Keratinocyte (primary cell): ENCODE measurements around the gene THUMPD1. TPM values are rescaled to one million over a fixed set of nuclear protein-coding genes. Genes with fewer than 3 reads are reported as not detected.
"Not testable (repeated sequence)": the region's sequence is repeated elsewhere in the genome, so short reads cannot be mapped to it uniquely, and the experiment has no call there.

Experiments
- DNase-seq: peaks from one replicate; pipeline ENCODE4 v3.0.0-alpha.2; 2011; ENCODE audit warnings: low read depth, missing footprints, low spot score
- FAIRE-seq: peaks from 2 replicates; lab custom pipeline; 2011; peaks lifted over from hg19 to GRCh38; lab: Jason Lieb, UNC
- H2AFZ ChIP-seq: 2 replicates; pipeline ENCODE4 v1.6.0; 2012; ENCODE audit warnings: low read length, control low read depth, inconsistent platforms; ENCODE audit not compliant: control insufficient read depth
- H3K27ac ChIP-seq: 2 replicates; pipeline ENCODE4 v1.5.1; 2011; ENCODE audit warnings: low read length; ENCODE audit not compliant: control insufficient read depth, insufficient read depth
- H3K27me3 ChIP-seq: 3 replicates; pipeline ENCODE4 v1.6.0; 2011; ENCODE audit warnings: low read length; ENCODE audit not compliant: control insufficient read depth, insufficient read depth; ENCODE audit errors: extremely low read depth
- H3K36me3 ChIP-seq, 2 experiments: 2 replicates in 1 of 2; 3 replicates in 1 of 2; pipeline ENCODE4 v1.5.1; 2011; ENCODE audit warnings: low read length in 2 of 2, mild to moderate bottlenecking in 1 of 2; ENCODE audit not compliant: control insufficient read depth in 2 of 2, insufficient read depth in 2 of 2; ENCODE audit errors: extremely low read depth in 1 of 2
- H3K4me1 ChIP-seq: 3 replicates; pipeline ENCODE4 v1.5.1; 2011; ENCODE audit warnings: low read length; ENCODE audit not compliant: control insufficient read depth, insufficient read depth; ENCODE audit errors: extremely low read depth
- H3K4me2 ChIP-seq: 3 replicates; pipeline ENCODE4 v1.6.0; 2011; ENCODE audit warnings: low read depth, low read length; ENCODE audit not compliant: control insufficient read depth, insufficient read depth; ENCODE audit errors: extremely low read depth
- H3K4me3 ChIP-seq, 3 experiments: fragments of 200-600 bp in 1 of 3; sonication (generic) in 1 of 3; 2 replicates in 2 of 3; 3 replicates in 1 of 3; pipeline ENCODE4 v1.5.1; 2011 to 2016; ENCODE audit warnings: low read length in 3 of 3, mild to moderate bottlenecking in 3 of 3, control low read depth in 2 of 3, inconsistent platforms in 1 of 3, low read depth in 1 of 3, mixed read lengths in 1 of 3, mixed run types in 1 of 3, moderate library complexity in 1 of 3; ENCODE audit not compliant: control insufficient read depth in 2 of 3, insufficient read depth in 2 of 3; ENCODE audit errors: extremely low read depth in 1 of 3
- H3K79me2 ChIP-seq: 2 replicates; pipeline ENCODE4 v1.6.0; 2012; ENCODE audit warnings: low read length; ENCODE audit not compliant: control insufficient read depth, insufficient read depth
- H3K9ac ChIP-seq: 3 replicates; pipeline ENCODE4 v1.6.0; 2011; ENCODE audit warnings: low read length; ENCODE audit not compliant: control insufficient read depth, insufficient read depth; ENCODE audit errors: extremely low read depth
- H3K9me1 ChIP-seq: 3 replicates; pipeline ENCODE4 v1.6.0; 2011; ENCODE audit warnings: low read length; ENCODE audit not compliant: control insufficient read depth, insufficient read depth; ENCODE audit errors: extremely low read depth
- H3K9me3 ChIP-seq: 2 replicates; pipeline ENCODE4 v1.5.1; 2012; ENCODE audit warnings: low read depth, low read length; ENCODE audit not compliant: control insufficient read depth
- H4K20me1 ChIP-seq: 3 replicates; pipeline ENCODE4 v1.6.0; 2011; ENCODE audit warnings: low read length; ENCODE audit not compliant: control insufficient read depth, insufficient read depth; ENCODE audit errors: extremely low read depth
- CTCF ChIP-seq, 3 experiments: IDR thresholded peaks in 1 of 3; conservative IDR thresholded peaks in 1 of 3; optimal IDR thresholded peaks in 1 of 3; 2 replicates in 2 of 3; 3 replicates in 1 of 3; pipeline versions ENCODE3 to v1.5.1; 2011; ENCODE audit warnings: low read length in 3 of 3, mild to moderate bottlenecking in 3 of 3, moderate library complexity in 2 of 3, control low read depth in 1 of 3, inconsistent platforms in 1 of 3; ENCODE audit not compliant: insufficient read depth in 2 of 3; ENCODE audit errors: extremely low read depth in 1 of 3
- EZH2 ChIP-seq: IDR thresholded peaks from one replicate; pipeline ENCODE4 v1.6.1; 2012; ENCODE audit warnings: inconsistent platforms, mild to moderate bottlenecking, low read length, moderate library complexity
- dilution Hi-C: fragments of 300-500 bp; cut with MboI; formaldehyde crosslinking; loops from one replicate; pipeline ENCODE4 v1.7.0; 2020; ENCODE audit warnings: low sequenced_read_pairs; ENCODE audit not compliant: extremely low pct_ligation_motif_present
- polyA plus RNA-seq, 5 experiments: library from polyadenylated mRNA; depleted of rRNA in 3 of 5; stranded (reverse) in 3 of 5; stranded (forward) in 1 of 5; unstranded in 1 of 5; fragments of >200 nt; gene quantifications; 1 replicate in 1 of 5; 2 replicates in 3 of 5; 3 replicates in 1 of 5; pipeline versions ENCODE4 v1.2.1 to v1.2.3, GENCODE V29; 2011 to 2012; ENCODE audit warnings: missing spikeins in 2 of 5, low read depth in 1 of 5, low replicate concordance in 1 of 5

The THUMPD1 gene
- polyA plus RNA-seq, 1 donor (not counting 4 experiments of a cell fraction or from before 2014, with no cell fraction given): 25.9 TPM

- Histone ChIP-seq H3K9me3 (no peaks in the 10 kb centered on the region), H3K27ac (no peak overlapping the region), H2AFZ (no peak overlapping the region), H3K9me1 (no peaks in the 10 kb centered on the region), H3K4me3 (no peak overlapping the region), H3K79me2 (no peaks in the 10 kb centered on the region), H4K20me1 (no peaks in the 10 kb centered on the region), H3K27me3 (no peaks in the 10 kb centered on the region), H3K4me2 (no peak overlapping the region), H3K4me1 (peaks cover 5% of the 10 kb centered on the region), H3K36me3 (no peaks in the 10 kb centered on the region), H3K9ac (no peak overlapping the region)
- dilution Hi-C loops: no loop called here
- TF ChIP-seq EZH2 (no peak), CTCF (optimal IDR thresholded peaks at IDR 0.05 in 1 of 3, IDR thresholded peaks at IDR 0.05 in 1 of 3, conservative IDR thresholded peaks at IDR 0.05 in 1 of 3; ENCODE audit: extremely low read depth in 1 of 3, insufficient read depth in 2 of 3, low read length in 3 of 3) (no peak)
- DNase-seq (no peak), FAIRE-seq (no peak)
These were observed 19.6 kb upstream of the THUMPD1 start for GRCh38 chr16:20761175-20761574.

GRCh38 chr16:20760346-20760745 is 18.7 kb upstream of the THUMPD1 start:
- no peaks in the 10 kb centered on the region for H3K9me3 ChIP-seq
- H3K9me1 ChIP-seq: no peaks in the 10 kb centered on the region
- no peak overlapping the region for H2AFZ ChIP-seq
- H3K27ac ChIP-seq: no peak overlapping the region
- no peaks in the 10 kb centered on the region for H4K20me1 ChIP-seq
- H3K27me3 ChIP-seq: no peaks in the 10 kb centered on the region
- no peak overlapping the region for H3K4me3 ChIP-seq
- no peak overlapping the region for H3K9ac ChIP-seq
- H3K4me2 ChIP-seq: no peak overlapping the region
- no peak for TF ChIP-seq EZH2
- TF ChIP-seq CTCF (optimal IDR thresholded peaks at IDR 0.05 in 1 of 3, IDR thresholded peaks at IDR 0.05 in 1 of 3, conservative IDR thresholded peaks at IDR 0.05 in 1 of 3; ENCODE audit: extremely low read depth in 1 of 3, insufficient read depth in 2 of 3, low read length in 3 of 3): no peak
- H3K4me1 ChIP-seq: peaks cover 5% of the 10 kb centered on the region
- dilution Hi-C loops: no loop called here
- no peaks in the 10 kb centered on the region for H3K79me2 ChIP-seq
- FAIRE-seq (no peak), DNase-seq (no peak)
- H3K36me3 ChIP-seq: no peaks in the 10 kb centered on the region

- dilution Hi-C loops, H3K9me3 ChIP-seq, H3K4me3 ChIP-seq, H4K20me1 ChIP-seq, H3K27ac ChIP-seq, H3K9me1 ChIP-seq, H2AFZ ChIP-seq, H3K27me3 ChIP-seq, H3K4me2 ChIP-seq, DNase-seq, H3K79me2 ChIP-seq, H3K36me3 ChIP-seq, H3K9ac ChIP-seq, FAIRE-seq, H3K4me1 ChIP-seq: not testable (repeated sequence)
These were observed 14.2 kb upstream of the THUMPD1 start for GRCh38 chr16:20755799-20756198.
